GM18505 (cell line): ENCODE data around the gene SRCAP.

Source experiments
- ATAC-seq: cut with Tn5 transposase; IDR thresholded peaks from one replicate; pipeline ENCODE4 v1.9.1; 2021; ENCODE audit not compliant: unreplicated experiment
- POLR2A ChIP-seq: IDR thresholded peaks from 4 replicates; pipeline ENCODE4 v1.6.1; 2011; ENCODE audit warnings: borderline replicate concordance; ENCODE audit not compliant: insufficient read depth, insufficient read length; ENCODE audit errors: extremely low read depth

Gene SRCAP

GRCh38 chr16:30722443-30722842 lies 23.5 kb downstream of the SRCAP start:
- no peak for TF ChIP-seq POLR2A
- no peak for ATAC-seq

GRCh38 chr16:30722916-30723315 lies 23.9 kb downstream of the SRCAP start:
- no peak for ATAC-seq
- TF ChIP-seq POLR2A: no peak

GRCh38 chr16:30723725-30724355 lies 24.9 kb downstream of the SRCAP start:
- no peak for ATAC-seq
- no peak for TF ChIP-seq POLR2A

GRCh38 chr16:30724641-30725417 lies 25.9 kb downstream of the SRCAP start:
- no peak for TF ChIP-seq POLR2A
- no peak for ATAC-seq

- ATAC-seq: no peak
Measured at GRCh38 chr16:30725418-30725792, 26.4 kb downstream of the SRCAP start.

GRCh38 chr16:30728321-30728720 lies 29.4 kb downstream of the SRCAP start:
- ATAC-seq: no peak
- TF ChIP-seq POLR2A: no peak

More at GRCh38 chr16:30725418-30725792, 26.4 kb downstream of the SRCAP start:
- no peak for TF ChIP-seq POLR2A

- no peak for ATAC-seq
Measured at GRCh38 chr16:30728899-30729672, 30.1 kb downstream of the SRCAP start.

GRCh38 chr16:30731411-30731810 lies 32.4 kb downstream of the SRCAP start:
- no peak for ATAC-seq
- no peak for TF ChIP-seq POLR2A

More at GRCh38 chr16:30728899-30729672, 30.1 kb downstream of the SRCAP start:
- TF ChIP-seq POLR2A: no peak

- TF ChIP-seq POLR2A: no peak
- ATAC-seq: no peak
Measured at GRCh38 chr16:30736995-30737793, 38.2 kb downstream of the SRCAP start.

- TF ChIP-seq POLR2A: no peak
- ATAC-seq: no peak
Measured at GRCh38 chr16:30737794-30738648, 39.0 kb downstream of the SRCAP start.

- TF ChIP-seq POLR2A: no peak
- ATAC-seq: no peak
Measured at GRCh38 chr16:30738984-30739951, 40.3 kb downstream of the SRCAP start.

GRCh38 chr16:30740364-30741251 lies 41.6 kb downstream of the SRCAP start:
- no peak for ATAC-seq
- peak; percentile 18 for TF ChIP-seq POLR2A
